Activated T-helper 1 cell treated with Interleukin-2 at 50 U/mL for 16 hours (primary cell): ENCODE results near the gene CCSER1.

Experiments
- DNase-seq: peaks from one replicate; pipeline ENCODE4 v3.0.0-alpha.2; 2020; ENCODE audit warnings: low read depth

CCSER1 gene

GRCh38 chr4:90198086-90198847 lies 71.1 kb downstream of the CCSER1 start:
- no peak for DNase-seq

- DNase-seq, result no peak
Measured at GRCh38 chr4:90207887-90208454, 80.8 kb downstream of the CCSER1 start.

- no peak for DNase-seq
Measured at GRCh38 chr4:90209922-90210321, 82.7 kb downstream of the CCSER1 start.

- DNase-seq, result no peak
Measured at GRCh38 chr4:90211174-90211573, 84.0 kb downstream of the CCSER1 start.

- no peak for DNase-seq
Measured at GRCh38 chr4:90215286-90215685, 88.1 kb downstream of the CCSER1 start.

- no peak for DNase-seq
Measured at GRCh38 chr4:90219822-90220221, 92.6 kb downstream of the CCSER1 start.

GRCh38 chr4:90220459-90220858 lies 93.3 kb downstream of the CCSER1 start:
- no peak for DNase-seq

GRCh38 chr4:90226734-90227133 lies 99.5 kb downstream of the CCSER1 start:
- no peak for DNase-seq

- DNase-seq, result no peak
Measured at GRCh38 chr4:90227177-90227576, 100.0 kb downstream of the CCSER1 start.

GRCh38 chr4:90234916-90235547 lies 107.8 kb downstream of the CCSER1 start:
- no peak for DNase-seq

- no peak for DNase-seq
Measured at GRCh38 chr4:90237751-90238530, 110.7 kb downstream of the CCSER1 start.

GRCh38 chr4:90240333-90240732 lies 113.1 kb downstream of the CCSER1 start:
- no peak for DNase-seq

- no peak for DNase-seq
Measured at GRCh38 chr4:90241008-90241407, 113.8 kb downstream of the CCSER1 start.

GRCh38 chr4:90245837-90246236 lies 118.6 kb downstream of the CCSER1 start:
- no peak for DNase-seq

- no peak for DNase-seq
Measured at GRCh38 chr4:90246816-90247215, 119.6 kb downstream of the CCSER1 start.

GRCh38 chr4:90254357-90254756 lies 127.2 kb downstream of the CCSER1 start:
- no peak for DNase-seq

- no peak for DNase-seq
Measured at GRCh38 chr4:90274175-90274574, 147.0 kb downstream of the CCSER1 start.

- DNase-seq, result no peak
Measured at GRCh38 chr4:90280954-90281353, 153.8 kb downstream of the CCSER1 start.

GRCh38 chr4:90281541-90282355 lies 154.6 kb downstream of the CCSER1 start:
- no peak for DNase-seq

GRCh38 chr4:90290345-90290744 lies 163.2 kb downstream of the CCSER1 start:
- no peak for DNase-seq

- DNase-seq, result no peak
Measured at GRCh38 chr4:90292438-90292837, 165.2 kb downstream of the CCSER1 start.

- DNase-seq, result no peak
Measured at GRCh38 chr4:90293320-90293719, 166.1 kb downstream of the CCSER1 start.
